ENCODE results near the gene ARHGAP1. TPM values are rescaled to one million over a fixed set of nuclear protein-coding genes. Genes with fewer than 3 reads are reported as not detected.
A peak's percentile ranks its signal among the peaks of the same experiment; 100 is the strongest.

ARHGAP1 gene
- total and polyA plus RNA-seq, 2 experiments from 2014 or later: 54.3 to 98.5 TPM

DNA sequence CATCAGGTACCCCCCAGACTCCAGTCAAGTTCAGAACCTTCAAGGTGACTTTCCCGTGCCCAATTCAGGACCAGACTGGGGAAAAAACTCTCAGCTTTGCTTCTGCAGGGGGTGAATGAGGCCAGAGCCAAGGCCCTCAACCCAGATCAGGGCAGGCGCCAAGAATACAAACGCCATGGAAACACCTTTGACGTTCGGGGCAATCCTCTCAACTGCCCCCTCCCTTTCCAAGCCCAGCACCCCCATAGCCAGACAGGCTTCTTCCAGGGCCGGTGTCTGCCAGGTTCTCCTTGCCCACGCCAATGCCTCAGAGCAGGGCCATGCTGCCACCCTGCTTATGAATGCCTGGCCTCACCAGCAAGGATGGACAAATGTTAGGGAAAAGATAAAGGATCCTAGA lies 5.8 kb downstream of the ARHGAP1 start:
- H3K27ac ChIP-seq: no peak overlapping the region
- in situ Hi-C loops (cut with MboI): no loop called here
- H2AFZ ChIP-seq: no peak overlapping the region
- TF ChIP-seq EZH2 (IDR thresholded peaks at IDR 0.05; ENCODE audit: insufficient read depth, poor library complexity, severe bottlenecking): no peak
- TF ChIP-seq EZH2phosphoT487 (IDR thresholded peaks at IDR 0.05; ENCODE audit: insufficient read depth, low read depth): no peak
- no peak overlapping the region for H3K4me3 ChIP-seq
- H3K9me2 ChIP-seq (ENCODE audit: insufficient read depth): no peaks in the 10 kb centered on the region
- H3K27me3 ChIP-seq (replicated peaks; ENCODE audit: insufficient read depth): no peaks in the 10 kb centered on the region
- WGBS, 2 experiments (ENCODE audit: low coverage in 1 of 2, low lambda C conversion rate in 2 of 2, missing lambda C conversion rate in 2 of 2): 80 to 87% methylated on average over 7 of the region's 7 CpGs
- peaks cover 25% of the 10 kb centered on the region for H3K4me1 ChIP-seq (ENCODE audit: insufficient read depth)
- no peak overlapping the region for H3K9ac ChIP-seq
- no peaks in the 10 kb centered on the region for H3K9me3 ChIP-seq (ENCODE audit: low read depth)
- H3F3A ChIP-seq (ENCODE audit: insufficient read depth): peaks cover 7% of the 10 kb centered on the region; the same call in 1 of the 2 replicates
- H3K36me3 ChIP-seq (ENCODE audit: low read depth): peaks cover 11% of the 10 kb centered on the region; the same call in 1 of the 2 replicates
- no peak overlapping the region for H3K4me2 ChIP-seq (ENCODE audit: unreplicated experiment)
- no peaks in the 10 kb centered on the region for H4K20me1 ChIP-seq (ENCODE audit: insufficient read depth)
- H3K79me2 ChIP-seq (ENCODE audit: insufficient read depth): peaks cover 73% of the 10 kb centered on the region
- DNase-seq: no peak

DNA sequence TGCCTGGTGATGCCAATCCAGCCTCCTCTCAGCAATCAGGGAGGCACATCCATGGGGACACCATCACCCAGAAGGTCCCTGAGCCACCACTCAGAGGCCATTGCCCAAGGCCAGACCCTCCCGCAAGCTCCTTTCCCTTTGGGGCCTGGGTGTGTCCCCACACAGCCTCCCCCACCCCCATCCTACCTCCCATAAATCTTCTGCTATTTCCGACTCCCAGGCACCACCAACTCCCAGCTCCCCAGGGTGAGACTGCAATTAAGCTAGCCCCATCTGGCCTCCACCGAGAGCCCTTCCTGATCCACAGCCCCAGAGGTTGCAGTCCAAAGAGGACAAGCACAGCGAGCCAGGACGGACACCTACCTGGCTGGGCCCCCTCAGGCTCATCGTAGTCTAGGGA lies 6.3 kb downstream of the ARHGAP1 start:
- Histone ChIP-seq H3K9me2 (ENCODE audit: insufficient read depth) (no peaks in the 10 kb centered on the region), H3K9ac (peak overlapping the region; percentile 33; the same call in 1 of the 2 replicates), H3K36me3 (ENCODE audit: low read depth) (peaks cover 11% of the 10 kb centered on the region; the same call in 1 of the 2 replicates), H3K4me2 (ENCODE audit: unreplicated experiment) (no peak overlapping the region), H3F3A (ENCODE audit: insufficient read depth) (peaks cover 6% of the 10 kb centered on the region; the same call in 1 of the 2 replicates), H3K27me3 (replicated peaks; ENCODE audit: insufficient read depth) (no peaks in the 10 kb centered on the region), H2AFZ (no peak overlapping the region), H4K20me1 (ENCODE audit: insufficient read depth) (no peaks in the 10 kb centered on the region), H3K27ac (peak overlapping the region; percentile 39), H3K4me1 (ENCODE audit: insufficient read depth) (peaks cover 20% of the 10 kb centered on the region), H3K4me3 (no peak overlapping the region), H3K9me3 (ENCODE audit: low read depth) (no peaks in the 10 kb centered on the region), H3K79me2 (ENCODE audit: insufficient read depth) (peaks cover 68% of the 10 kb centered on the region)
- in situ Hi-C loops (cut with MboI): no loop called here
- WGBS, 2 experiments (ENCODE audit: low coverage in 1 of 2, low lambda C conversion rate in 2 of 2, missing lambda C conversion rate in 2 of 2): 85 to 87% methylated on average over 5 to 6 of the region's 6 CpGs
- no peak for DNase-seq
- TF ChIP-seq EZH2 (IDR thresholded peaks at IDR 0.05; ENCODE audit: insufficient read depth, poor library complexity, severe bottlenecking) (no peak), EZH2phosphoT487 (IDR thresholded peaks at IDR 0.05; ENCODE audit: insufficient read depth, low read depth) (no peak)

DNA sequence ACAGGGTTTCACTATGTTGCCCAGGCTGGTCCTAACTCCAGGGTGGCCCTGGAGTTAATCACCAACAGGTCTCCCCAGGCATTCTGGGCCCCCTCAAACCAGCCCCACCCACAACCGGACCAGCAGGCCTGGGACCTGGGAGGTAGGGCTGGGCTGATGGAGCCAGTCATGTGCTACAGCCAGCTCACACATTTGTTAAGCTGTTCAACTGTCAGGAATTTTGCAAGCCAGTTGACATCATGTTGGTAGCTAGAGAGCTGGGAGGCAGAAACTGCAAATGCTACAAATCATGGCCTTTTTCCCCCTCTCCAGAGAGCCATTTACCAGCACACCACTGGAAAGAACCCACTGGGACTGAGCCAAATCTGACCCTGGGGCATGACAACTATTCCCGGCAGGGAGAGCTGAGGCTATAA lies 6.8 kb downstream of the ARHGAP1 start:
- Histone ChIP-seq H3K79me2 (ENCODE audit: insufficient read depth) (peaks cover 65% of the 10 kb centered on the region), H3F3A (ENCODE audit: insufficient read depth) (peaks cover 5% of the 10 kb centered on the region; the same call in 1 of the 2 replicates), H2AFZ (no peak overlapping the region), H3K4me3 (no peak overlapping the region), H3K9me2 (ENCODE audit: insufficient read depth) (no peaks in the 10 kb centered on the region), H3K27ac (peak overlapping the region; percentile 39), H4K20me1 (ENCODE audit: insufficient read depth) (no peaks in the 10 kb centered on the region), H3K4me2 (ENCODE audit: unreplicated experiment) (no peak overlapping the region), H3K4me1 (ENCODE audit: insufficient read depth) (peaks cover 15% of the 10 kb centered on the region), H3K9me3 (ENCODE audit: low read depth) (no peaks in the 10 kb centered on the region), H3K36me3 (ENCODE audit: low read depth) (peaks cover 11% of the 10 kb centered on the region; the same call in 1 of the 2 replicates), H3K27me3 (replicated peaks; ENCODE audit: insufficient read depth) (no peaks in the 10 kb centered on the region), H3K9ac (peak overlapping the region; percentile 33; the same call in 1 of the 2 replicates)
- peak; percentile 56 for DNase-seq
- 64 to 69% methylated on average over 2 of the region's 2 CpGs for WGBS, 2 experiments (ENCODE audit: low coverage in 1 of 2, low lambda C conversion rate in 2 of 2, missing lambda C conversion rate in 2 of 2)
- TF ChIP-seq EZH2phosphoT487 (IDR thresholded peaks at IDR 0.05; ENCODE audit: insufficient read depth, low read depth) (no peak), EZH2 (IDR thresholded peaks at IDR 0.05; ENCODE audit: insufficient read depth, poor library complexity, severe bottlenecking) (no peak)
- in situ Hi-C loops (cut with MboI): no loop called here

DNA sequence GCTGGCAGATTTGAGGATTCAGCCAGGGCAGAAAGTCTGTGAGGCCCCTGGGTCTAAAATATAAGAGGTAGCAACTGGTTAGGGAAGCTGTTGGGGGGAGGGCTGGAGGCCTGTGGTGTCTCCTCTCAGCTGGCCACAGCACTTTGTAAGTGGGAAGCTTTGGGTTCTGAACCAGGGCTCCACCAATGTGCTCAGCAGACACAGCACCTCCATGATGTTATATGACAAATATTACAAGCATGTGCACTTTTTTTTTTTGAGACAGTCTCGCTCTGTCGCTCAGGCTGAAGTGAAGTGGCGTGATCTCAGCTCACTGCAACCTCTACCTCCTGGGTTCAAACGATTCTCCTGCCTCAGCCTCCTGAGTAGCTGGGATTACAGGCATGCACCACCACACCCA lies 8.0 kb downstream of the ARHGAP1 start:
- H3K36me3 ChIP-seq (ENCODE audit: low read depth): peaks cover 11% of the 10 kb centered on the region; the same call in 1 of the 2 replicates
- H3K79me2 ChIP-seq (ENCODE audit: insufficient read depth): peaks cover 62% of the 10 kb centered on the region
- 72% methylated on average over 4 of the region's 4 CpGs; no CpG with 5 or more reads in 1 of the 2 experiments for WGBS, 2 experiments (ENCODE audit: low coverage in 1 of 2, low lambda C conversion rate in 2 of 2, missing lambda C conversion rate in 2 of 2)
- no peaks in the 10 kb centered on the region for H3K27me3 ChIP-seq (replicated peaks; ENCODE audit: insufficient read depth)
- H3K9me2 ChIP-seq (ENCODE audit: insufficient read depth): no peaks in the 10 kb centered on the region
- H3K4me3 ChIP-seq: no peak overlapping the region
- TF ChIP-seq EZH2phosphoT487 (IDR thresholded peaks at IDR 0.05; ENCODE audit: insufficient read depth, low read depth): no peak
- no peak for TF ChIP-seq EZH2 (IDR thresholded peaks at IDR 0.05; ENCODE audit: insufficient read depth, poor library complexity, severe bottlenecking)
- in situ Hi-C loops (cut with MboI): no loop called here
- H2AFZ ChIP-seq: no peak overlapping the region
- no peak overlapping the region for H3K27ac ChIP-seq
- no peaks in the 10 kb centered on the region for H3K9me3 ChIP-seq (ENCODE audit: low read depth)
- peaks cover 6% of the 10 kb centered on the region for H3F3A ChIP-seq (ENCODE audit: insufficient read depth)
- DNase-seq: no peak
- H3K9ac ChIP-seq: no peak overlapping the region
- peaks cover 10% of the 10 kb centered on the region for H3K4me1 ChIP-seq (ENCODE audit: insufficient read depth)
- H3K4me2 ChIP-seq (ENCODE audit: unreplicated experiment): no peak overlapping the region
- H4K20me1 ChIP-seq (ENCODE audit: insufficient read depth): no peaks in the 10 kb centered on the region

Measured in GM23248 (cell line).